ENCODE results near the gene PRDM11.
A peak's percentile ranks its signal among the peaks of the same experiment; 100 is the strongest.

Gene PRDM11

GRCh38 chr11:45229401-45230020 is 83.1 kb downstream of the PRDM11 start:
- TF ChIP-seq CTCF (IDR thresholded peaks at IDR 0.05; ENCODE audit: extremely low read depth, missing control alignments), result no peak
- no peak for DNase-seq (ENCODE audit: low spot score)

DNA sequence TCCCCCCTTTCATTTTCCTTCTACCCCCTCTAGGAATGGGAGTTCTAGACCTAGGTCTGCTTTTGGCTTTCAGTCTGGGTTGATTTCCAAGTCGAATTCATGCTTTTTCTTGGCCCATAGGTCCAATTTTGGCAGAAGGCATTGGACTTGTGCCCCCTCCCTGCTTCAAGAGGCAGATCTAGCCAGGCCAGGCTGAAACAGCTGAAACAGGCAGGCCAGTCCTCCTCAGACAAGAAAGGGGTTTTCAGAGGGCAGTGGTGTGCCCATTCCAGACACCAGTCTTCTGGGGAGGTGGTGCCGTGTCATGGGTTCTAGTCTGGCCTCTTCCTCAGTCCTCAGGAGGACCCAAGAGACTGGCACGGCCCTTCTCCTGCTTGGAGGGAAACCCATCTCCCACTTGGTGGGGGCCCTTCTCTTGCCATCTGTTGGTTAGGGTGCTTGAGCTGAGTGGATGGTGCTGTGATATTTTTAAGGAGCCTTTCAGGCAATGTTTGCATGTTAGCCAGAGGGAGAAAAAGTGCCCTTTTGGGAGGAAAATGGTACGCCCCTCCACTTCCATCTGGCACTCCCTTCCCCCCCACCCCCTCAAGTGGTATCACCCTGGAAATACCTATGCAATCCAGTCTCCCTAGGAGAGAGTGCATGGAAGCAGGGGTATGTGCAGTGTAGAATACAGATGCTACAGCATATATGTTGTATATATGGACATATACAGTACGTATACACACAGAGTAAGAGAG is 86.1 kb downstream of the PRDM11 start:
- DNase-seq (ENCODE audit: low spot score), result no peak
- no peak for TF ChIP-seq CTCF (IDR thresholded peaks at IDR 0.05; ENCODE audit: extremely low read depth, missing control alignments)

DNA sequence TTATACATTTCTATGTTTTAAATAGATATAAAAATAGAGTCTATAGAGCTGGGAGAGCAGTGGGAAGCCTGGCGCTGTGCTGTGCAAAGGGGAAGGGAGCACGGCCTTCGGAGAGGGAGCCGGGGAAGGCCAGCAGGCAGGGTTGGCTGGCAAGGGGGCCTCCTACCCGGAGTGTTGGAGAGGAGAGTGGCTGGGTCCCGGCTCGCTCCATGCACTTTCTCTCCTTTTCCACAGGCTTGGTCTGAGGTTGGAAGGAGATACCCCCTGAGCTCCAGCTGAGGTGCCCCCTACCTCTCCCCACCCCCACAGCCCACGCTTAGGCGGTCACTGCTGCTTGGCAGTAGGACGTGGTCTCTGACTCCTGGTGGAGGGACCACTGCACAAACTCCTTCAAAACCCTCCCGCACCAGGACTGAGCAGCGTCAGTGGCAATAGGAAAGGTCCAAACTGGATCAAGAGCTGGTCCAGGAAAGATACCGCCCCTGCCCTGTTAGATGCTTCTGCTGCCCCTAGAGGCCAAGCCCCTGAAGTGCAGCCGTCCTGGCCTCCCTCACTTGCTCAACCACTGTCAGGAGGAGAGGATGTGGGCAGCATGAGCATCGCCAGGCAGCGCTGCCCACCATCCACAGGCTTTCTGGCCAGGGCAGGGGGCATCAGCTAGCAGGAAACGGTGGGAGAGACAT is 86.8 kb downstream of the PRDM11 start:
- DNase-seq (ENCODE audit: low spot score), result peak; percentile 82
- peak; percentile 69 for TF ChIP-seq CTCF (IDR thresholded peaks at IDR 0.05; ENCODE audit: extremely low read depth, missing control alignments)

DNA sequence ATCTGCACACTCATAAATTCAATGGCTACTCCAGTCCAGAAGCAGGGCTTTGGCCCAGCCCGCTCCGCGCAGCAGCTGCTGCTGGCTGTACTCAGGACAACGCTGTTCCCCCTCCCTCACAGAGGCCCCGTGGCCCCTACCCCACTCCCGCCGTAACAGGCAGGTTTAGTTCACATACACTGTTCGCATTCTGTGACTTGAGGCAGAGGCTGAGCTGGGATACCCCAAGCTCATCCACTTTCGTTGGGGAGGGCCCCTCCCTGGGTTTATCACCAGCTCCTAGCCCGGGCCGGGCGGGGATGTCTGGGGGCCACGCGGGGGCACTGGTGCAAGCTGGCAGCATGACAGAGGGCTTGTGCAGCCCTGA is 87.3 kb downstream of the PRDM11 start:
- DNase-seq (ENCODE audit: low spot score), result no peak
- no peak for TF ChIP-seq CTCF (IDR thresholded peaks at IDR 0.05; ENCODE audit: extremely low read depth, missing control alignments)

GRCh38 chr11:45234306-45235006 is 88.0 kb downstream of the PRDM11 start:
- TF ChIP-seq CTCF (IDR thresholded peaks at IDR 0.05; ENCODE audit: extremely low read depth, missing control alignments), result no peak
- DNase-seq (ENCODE audit: low spot score), result no peak

GRCh38 chr11:45237711-45238315 is 91.4 kb downstream of the PRDM11 start:
- no peak for DNase-seq (ENCODE audit: low spot score)
- TF ChIP-seq CTCF (IDR thresholded peaks at IDR 0.05; ENCODE audit: extremely low read depth, missing control alignments), result no peak
